Measurements from ENCODE around the gene FOXJ1.
A peak's percentile ranks its signal among the peaks of the same experiment; 100 is the strongest.

FOXJ1 gene

DNA sequence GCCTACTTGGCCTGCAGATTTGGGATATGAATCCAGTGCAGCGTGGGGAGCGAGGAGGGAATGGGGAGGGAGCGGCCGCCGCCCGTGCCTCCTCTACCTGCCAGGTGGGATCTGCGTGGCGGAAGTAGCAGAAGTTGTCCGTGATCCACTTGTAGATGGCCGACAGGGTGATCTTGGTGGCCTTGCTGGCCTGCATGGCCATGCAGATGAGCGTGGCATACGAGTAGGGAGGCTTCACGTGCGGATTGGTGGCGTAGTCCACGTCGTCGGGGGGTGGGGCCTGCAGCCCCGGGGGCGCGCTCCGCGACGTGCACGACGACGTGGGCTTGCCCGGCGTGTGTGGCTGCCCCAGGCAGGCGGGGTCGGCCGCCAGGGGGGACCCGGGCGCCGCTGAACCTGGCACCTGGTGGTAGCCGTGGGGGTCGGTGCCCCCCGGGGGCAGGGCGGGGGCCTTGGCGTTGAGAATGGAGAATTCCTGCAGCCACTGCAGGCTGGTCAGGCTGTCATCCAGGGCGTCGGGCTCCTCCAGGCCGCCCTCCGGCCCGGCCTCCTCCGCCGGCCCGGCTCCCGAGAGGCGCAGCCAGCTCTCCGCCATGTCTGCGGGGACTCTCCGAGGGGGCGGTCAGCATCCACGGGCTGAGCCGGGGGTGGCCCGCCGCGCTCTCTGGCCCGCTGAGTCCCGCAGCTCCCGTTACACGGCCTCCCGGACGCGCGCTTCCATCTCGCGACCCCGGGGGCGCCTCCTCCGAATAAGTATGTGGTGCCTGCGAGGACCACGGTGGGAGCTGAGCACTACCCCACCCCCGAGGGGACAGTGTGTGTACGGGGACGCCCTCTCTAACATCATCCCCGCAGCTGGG lies 1.0 kb downstream of the FOXJ1 start:
- DNase-seq, result no peak

DNA sequence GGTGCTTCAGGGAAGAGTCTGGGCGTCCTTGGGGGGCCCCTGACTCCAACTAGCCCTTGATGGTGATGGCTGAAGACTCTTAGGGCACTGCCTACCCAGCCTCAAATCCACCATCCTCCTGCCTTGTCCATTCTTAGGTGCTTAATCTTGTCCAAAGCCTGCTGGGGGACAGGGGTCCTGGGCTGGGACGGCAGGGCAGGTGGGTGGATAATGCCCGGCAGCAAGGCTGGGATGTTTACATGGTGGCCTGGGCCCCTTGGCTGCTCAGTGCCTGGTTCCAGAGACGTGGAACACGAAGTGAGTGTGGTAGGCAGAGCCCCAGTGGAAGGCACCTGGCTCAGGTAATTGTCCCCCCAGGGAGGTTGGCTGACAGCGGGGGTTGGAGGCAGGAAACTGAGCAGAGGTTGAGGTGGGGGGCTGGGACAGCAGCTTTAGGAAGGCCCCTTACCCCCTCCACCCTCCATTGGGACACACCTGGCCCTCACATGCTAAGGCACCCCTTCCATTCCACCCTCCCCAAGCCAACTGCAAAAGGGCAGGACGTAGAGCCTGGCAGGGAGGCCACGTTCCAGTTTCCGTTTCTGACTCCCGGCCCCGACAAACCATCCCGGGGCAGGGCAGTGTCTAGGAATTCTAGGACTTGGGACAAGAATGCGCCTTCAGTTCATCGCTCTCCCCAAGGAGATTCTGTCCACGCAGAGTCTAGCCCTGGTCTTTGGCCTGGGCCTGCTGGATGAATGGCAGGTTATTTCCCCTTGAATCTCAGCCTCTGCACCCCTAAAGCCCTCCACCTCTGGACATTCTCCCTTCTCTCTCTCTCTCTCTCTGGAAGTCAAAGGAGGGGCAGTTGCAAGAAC lies 1.9 kb downstream of the FOXJ1 start:
- DNase-seq, result no peak

DNA sequence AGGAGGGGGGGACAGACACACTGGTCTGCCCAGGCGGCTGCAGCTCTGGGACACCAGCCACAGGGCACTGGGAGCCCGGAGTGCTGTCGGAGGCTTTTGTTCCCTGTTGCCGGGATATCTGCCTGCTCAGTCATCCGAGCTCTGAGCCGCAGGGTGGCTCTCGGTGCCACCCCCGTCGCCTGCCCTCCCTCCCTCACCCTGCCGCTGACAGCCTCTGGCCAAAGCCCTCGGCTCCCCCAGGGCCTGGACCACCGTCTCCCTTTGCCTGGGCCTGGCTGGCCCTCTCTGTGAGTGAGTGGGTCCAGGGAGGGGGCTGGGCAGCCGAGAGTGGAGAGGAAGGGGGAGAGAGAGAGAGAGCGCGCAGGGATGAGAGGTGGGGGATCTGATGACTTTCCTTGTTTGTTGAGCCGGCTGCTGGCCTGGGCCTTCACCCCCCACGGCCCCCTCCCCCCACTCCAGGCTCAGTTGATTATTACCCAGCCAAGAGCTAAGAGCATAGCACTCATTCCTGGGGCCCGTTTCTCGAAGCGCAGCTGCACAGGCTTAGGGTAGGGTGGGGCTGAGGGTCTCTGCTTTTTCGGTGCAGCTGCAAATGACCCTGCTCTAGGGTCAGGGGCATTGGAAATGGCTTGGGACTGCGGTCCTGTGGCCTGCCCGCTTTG lies 2.7 kb downstream of the FOXJ1 start:
- DNase-seq, result no peak

DNA sequence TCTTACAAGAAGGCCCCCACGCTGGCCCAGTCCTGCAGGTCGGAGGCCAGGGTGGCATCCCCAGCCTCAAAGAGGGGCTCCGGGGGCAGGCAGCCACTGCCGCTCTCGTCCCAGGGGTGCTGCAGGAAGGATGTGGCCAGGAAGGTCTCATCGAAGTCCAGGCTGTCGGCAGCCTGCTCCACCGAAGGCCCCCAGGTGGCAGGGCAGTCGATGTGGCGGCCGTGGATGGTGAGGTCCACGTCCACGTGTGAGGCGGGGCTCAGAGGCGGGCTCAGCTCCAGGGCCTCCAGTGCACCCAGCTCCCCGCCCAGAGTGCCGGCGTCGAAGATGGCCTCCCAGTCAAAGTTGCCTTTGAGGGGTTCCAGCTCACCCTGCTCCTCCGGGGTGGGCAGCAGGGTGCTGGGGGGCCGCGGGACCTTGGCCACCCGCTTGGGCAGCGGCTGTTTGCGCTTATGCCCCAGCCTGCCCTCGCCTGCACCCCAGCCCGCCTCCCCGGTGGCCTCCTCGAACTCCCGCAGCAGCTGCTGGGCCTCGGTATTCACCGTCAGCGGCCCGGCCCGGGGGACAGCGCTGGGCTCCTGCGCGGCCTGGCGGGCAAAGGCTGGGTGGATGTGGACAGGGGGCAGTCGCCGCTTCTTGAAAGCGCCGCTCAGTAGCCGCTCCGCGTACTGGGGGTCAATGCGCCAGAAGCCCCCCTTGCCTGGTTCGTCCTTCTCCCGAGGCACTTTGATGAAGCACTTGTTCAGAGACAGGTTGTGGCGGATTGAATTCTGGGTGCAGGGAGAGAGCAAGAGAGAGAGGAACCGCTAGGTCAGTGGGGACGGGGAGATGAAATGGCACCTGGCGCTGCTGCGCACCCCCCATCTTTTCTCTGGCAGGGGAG lies 3.5 kb downstream of the FOXJ1 start:
- DNase-seq, result no peak

DNA sequence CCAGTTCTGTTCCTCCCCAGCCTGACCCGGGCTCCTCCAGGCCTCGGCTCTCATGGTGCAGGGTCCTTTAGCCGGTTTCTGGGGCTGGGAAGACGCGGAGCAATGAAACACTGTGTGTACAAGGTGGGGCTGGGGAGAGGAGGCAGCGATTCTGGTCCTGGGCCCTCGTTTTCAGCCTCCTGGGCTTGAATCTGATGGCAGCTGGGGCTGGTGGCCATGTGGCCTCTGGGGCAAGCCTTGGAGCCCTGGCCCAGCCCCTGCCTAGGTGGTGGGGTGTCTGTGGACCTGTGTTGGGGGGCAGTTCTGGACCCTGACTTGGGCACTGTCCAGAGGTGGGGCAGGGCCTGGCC lies 4.1 kb downstream of the FOXJ1 start:
- no peak for DNase-seq

DNA sequence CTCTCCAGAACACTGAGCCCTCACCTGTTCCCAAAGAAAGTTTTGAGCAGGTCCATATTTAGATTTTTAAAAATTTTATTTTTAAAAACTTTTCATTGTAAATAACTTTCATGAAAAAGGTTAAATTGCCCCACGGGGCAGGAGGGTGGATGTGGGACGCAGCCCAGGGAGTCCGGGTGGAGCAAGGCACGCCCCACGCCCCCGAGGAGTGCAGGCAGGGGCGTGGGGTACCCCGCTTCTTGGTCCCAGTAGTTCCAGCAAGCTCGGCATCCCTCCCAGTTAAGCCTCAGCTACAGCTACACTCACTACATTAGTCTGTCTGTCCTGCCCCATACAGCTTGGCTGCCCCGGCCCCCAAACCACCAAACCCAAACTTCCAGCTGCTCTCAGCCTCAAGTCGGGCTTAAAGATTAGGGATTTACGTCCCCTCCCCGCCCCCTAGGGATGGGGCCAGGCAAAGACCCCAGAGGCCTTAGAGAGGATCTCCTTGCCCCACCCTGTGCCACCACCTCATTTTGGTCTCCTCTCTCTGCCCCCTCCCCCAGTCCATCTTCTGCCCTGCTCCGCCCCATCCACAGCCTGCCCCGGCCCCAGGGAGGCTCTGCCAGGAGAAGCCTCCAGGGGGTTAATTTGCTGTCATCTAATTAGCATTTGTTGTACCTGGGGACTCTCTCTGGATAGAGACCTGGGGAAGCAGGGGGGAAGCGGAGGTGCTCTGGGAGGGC lies 4.6 kb downstream of the FOXJ1 start:
- DNase-seq, result no peak

DNA sequence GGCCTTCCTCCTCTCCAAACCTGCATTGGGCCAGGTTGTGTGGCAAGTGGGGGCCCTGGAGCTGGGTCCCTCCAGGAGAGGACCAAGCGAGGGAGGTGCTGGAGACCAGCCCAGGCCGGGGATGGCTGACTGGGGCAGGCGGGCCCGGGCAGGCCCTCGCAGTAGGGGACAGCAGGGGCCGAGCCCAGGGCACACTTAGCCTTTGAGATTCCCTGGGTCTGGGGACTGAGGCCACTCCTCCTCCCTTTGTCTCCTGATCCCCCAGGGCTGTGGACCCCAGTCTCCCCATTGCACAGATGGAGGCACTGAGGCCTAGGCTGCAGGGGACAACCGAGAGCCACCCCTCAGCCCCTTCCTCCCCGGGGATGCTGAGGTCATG lies 5.2 kb downstream of the FOXJ1 start:
- DNase-seq, result no peak

DNA sequence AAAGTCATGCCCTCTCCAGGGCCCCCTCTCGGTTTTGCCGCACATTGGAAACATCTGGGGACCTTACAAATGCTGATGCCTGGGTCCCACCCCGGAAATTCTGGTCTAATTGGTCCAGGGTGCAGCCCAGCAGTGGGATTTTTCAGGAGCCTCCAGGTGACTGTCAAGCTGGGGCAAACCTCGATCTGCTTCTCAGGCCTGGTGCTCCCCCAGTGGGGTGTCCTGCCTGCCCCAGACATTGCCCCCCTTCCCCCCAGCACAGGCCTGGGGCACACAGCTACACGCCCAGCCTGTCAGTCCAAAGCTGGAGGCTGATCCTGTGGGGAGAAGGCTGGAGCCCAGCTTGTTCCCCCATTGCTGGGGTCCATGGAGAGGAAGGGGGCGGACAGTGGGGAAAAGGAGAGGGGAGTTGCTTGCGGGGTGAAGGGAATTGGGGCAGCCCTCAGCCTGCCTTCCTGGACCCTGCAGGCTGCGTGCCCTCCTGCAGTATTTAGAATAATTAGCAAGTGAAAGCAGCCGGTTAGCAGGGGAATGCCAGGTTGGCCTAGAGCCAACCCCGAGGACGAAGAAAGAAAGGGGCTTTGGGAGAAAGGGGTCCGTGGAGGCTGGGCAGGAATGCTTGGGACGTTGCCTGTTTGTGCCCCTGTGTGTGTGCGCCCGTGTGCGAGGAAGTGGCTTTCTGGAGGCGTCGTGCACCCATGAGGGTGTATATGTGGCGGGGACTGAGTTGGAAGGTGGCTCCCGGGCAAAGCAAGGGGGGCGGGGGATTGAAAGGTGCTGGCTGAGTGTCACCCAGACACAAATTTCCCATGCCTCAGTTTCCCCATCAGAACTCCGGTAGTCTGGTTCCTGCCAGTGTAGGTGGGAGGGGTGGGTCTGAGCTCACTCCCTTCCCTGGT lies 5.9 kb downstream of the FOXJ1 start:
- no peak for DNase-seq

DNA sequence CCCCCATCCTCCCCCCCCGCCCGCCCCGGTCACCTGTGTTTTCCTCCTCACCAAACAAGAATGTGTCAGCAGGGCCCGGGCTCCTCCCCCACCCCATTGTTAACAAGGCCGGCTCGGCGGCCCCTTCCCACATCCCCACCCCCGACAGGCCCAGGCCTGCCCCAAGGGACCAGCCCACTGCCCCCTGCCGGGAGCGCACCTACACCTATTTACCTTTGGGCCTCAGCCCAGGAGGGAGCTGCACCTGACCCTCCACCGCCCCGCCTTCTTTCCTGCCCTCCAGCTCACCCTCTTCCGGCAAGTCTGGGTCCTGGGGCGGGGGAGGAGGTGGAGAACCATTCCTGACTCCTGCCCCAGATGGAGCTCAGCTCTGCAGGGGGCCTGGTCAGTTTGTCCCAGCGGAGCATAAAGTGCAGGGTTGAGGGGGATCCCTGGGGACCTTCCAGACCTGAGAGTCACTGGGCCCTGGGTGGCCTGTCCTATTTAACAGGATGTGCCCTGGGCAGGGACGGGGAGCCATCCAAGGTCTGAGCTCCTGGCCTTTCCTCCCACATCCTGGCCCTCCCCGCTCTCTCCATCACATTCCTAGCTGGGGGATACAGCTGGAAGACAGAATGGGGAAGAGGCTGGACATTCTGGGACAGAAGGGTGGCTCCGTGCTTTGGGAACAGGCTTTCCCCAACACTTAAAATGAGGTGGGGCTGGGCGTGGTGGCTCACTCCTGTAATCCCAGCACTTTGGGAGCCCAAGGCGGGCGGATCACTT lies 8.3 kb downstream of the FOXJ1 start:
- peak; percentile 56 for DNase-seq

DNA sequence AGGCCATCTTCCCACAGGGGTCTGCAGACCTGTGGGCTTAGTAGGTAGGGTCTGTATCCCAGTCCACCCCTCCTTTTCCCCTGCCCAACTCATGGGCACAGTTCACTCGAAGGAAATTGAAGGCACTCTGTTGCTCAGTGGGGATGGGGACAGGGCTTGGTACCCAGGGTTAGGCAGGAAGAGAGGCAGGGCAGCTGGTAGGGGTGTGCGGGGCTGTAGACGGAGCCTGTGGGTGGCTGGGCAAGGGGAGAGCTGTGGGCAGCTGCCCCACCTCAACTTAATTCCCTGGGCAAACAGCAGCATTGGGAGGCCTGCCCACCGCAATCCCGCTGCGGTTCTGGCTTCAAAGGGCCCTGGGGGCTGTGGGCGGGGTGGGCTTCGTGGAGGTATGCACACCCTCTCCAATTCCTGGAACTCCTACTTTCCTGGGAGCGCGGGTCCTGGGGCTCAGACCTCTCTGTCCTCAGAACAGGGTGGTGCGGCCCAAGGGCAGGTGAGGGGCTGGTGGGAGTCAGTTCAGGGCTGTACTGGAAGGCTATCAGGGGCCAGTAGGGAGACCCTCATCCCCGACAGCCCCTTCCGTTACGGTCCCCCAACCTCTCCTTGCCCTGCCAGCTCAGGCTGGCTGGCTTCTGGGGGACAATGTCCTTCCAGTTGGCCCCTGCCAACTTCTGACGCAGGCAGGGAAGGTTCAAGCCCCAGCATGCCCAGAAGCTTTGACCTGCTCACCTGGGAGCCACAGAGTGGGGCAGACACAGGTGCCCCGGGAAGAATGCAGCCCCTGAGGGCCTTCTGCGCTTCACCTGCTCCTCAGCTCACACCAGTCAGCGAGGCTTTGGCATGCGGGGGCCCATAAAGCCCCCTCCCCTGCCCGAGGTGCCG lies 9.1 kb downstream of the FOXJ1 start:
- DNase-seq, result no peak

DNA sequence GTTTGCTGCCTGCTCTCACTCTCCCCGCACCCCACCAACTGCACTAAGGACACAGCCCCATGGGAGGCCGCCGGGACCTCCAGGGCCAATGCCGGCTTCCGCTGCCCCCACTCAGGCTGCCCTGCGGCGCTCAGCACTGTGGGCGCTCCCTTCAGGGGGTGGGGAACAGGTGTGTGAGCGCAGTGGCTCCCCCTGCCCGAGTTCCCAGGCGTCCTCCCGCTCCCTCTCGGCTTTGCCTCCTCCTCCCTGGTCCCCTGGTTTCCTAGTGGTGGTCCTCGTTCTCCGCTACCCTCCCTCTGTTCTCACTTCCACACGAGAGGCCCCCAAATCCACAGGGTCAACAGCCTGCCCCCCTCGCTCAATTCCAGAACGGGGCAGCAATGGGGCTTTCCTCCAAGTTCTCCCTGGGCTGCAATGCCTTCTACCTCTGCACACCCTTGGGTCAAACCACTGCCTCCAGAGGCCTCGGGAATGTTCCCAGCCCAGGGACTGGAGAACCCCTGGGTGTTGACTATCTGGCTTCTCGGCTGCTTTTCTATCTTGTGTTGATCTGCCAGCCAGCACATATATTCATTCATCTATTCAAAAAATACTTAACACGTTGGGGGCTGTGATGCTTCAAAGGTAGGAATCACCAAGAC lies 9.9 kb downstream of the FOXJ1 start:
- no peak for DNase-seq

DNA sequence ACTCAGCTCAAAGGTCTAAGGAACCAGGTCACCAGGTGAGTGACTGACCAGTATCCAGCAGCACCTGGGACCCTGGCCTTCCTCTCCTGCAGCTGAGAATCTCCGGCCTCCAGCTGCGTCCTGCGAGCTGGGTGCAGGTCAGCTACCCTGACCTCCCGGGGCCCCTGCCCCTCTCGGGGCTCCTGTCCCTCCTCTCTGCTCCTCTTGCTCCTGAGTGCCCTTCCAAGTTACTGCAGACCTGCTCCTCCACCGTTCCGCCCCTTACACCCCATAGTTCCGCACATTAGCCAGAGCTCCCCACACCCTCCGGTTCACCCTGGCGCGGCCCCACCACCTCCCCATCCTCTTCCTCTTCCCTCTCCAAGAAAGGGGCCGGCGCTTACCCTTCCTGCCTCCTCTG lies 10.6 kb downstream of the FOXJ1 start:
- DNase-seq, result no peak

DNA sequence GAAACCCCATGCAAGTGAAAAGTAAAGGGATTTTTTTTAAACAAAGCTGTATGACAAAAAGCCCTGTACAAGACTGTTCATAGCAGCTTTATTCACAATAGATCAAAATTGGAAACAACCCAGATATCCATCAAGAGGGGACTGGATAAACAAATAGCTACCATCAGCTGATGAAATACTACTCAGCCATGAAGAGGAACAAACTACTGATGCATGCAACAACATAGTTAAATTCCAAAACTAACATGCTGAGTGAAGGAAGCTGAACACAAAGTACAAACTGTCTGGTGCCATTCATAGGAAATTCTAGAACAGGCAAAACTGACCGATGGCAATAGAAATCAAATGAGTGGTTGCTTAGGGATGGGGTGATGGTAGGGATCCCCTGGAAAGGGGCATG lies 15.1 kb downstream of the FOXJ1 start:
- no peak for DNase-seq

DNA sequence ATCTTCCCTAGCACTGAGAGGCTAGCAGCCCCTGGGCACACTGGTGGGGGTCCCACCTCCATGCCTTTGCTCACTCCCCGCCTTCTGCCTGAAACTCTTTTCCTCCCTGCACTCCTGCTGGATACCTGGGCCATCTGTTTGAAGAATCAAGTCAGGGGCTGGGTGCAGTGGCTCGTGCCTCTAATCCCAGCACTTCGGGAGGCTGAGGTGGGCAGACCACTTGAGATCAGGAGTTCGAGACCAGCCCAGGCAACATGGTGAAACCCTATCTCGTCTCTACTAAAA lies 15.7 kb downstream of the FOXJ1 start:
- DNase-seq, result no peak

DNA sequence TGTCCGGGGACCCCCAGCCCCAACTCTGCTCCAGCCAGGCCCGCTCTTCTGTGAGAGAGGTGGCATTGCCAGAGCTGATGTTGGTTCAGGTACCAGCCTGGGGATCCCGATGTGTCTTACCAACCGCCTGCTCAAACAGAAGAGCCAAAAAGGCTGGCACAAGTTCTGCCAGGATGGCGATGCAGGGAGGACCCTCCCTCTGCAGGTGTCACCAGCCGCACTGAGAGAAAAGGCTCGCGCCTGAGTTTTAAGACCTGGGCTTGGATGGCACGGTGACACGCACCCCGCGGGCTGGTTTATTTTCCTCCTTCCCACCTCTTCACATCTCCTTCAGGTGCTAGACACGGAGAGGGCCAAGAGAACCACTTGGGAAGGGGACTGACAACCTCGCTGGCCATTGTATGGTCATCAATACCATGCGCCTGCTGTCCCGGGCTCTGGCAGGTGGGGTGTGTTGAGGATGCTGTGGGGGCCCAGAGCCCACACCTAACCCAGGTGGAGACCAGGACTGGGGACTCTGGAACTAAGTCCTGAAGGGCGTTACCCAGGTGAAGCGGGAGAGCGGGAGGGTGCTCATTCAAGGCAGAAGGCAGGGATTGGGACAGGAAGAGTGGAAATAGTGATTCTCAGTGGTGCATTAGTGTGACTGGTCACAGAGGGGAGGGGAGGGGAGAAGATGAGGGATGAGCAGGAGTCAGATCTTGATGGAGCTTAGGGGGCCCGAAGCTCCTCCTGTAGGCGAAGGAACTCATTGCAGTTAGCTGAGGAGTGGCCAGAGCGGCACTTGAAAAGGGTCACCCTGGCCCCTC lies 16.3 kb downstream of the FOXJ1 start:
- no peak for DNase-seq

DNA sequence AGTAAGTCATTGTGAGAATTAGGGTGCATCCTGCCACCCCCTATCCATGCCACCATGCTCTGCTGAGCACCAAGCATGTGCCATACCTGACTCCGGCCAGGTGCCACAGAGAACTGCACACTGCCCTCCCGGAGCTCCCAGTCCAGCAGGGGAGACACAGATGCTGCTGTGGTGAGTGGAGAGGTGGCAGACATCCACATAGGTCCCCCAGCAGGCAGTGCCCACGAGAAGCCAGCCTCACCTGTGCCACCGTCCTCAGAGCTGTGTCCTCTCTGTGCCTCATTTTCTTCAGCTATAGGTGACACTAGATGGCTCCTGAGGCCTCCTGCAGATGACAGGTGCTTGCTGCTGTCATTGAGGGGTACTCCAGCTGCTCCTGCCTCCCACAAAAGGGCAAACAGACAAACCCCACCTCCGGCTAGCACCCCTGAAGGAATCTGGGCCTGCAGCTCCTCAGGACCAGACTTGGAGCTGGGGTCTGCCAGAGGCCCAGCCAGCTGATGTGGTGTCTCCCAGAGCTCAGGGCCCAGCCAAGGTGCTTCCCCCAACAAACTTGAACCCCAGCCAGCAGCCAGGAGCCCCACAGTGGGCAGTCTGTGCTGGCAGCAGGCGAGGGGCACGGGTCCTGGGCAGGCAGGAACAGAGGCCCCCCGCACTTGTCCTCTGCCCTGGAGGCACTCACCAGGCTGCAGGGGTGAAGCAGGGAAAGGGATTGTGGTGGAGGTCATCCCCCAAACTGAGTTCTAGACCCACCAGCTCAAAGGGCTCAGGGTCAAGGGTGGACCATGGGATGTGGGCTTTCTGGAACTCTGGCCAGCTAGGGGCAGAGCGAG lies 17.1 kb downstream of the FOXJ1 start:
- no peak for DNase-seq

DNA sequence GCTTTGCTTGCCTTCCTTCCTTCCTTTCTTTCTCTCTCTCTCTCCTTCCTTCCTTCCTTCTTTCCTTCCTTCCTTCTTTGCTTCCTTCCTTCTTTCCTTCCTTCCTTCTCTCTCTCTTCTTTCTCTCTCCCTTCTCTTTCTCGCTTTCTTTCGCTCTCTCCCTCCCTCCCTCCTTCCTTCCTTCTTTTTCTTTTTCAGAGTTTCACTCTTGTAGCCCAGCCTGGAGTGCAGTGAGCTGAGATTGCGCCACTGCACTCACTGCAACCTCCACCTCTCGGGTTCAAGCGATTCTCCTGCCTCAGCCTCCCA lies 17.9 kb downstream of the FOXJ1 start:
- DNase-seq, result no peak
